Measurements from ENCODE around the gene OSBPL6. TPM values are rescaled to one million over a fixed set of nuclear protein-coding genes. Genes with fewer than 3 reads are reported as not detected.

Gene OSBPL6
- total RNA-seq, 1 experiment from 2014 or later, result 4.6 TPM

DNA sequence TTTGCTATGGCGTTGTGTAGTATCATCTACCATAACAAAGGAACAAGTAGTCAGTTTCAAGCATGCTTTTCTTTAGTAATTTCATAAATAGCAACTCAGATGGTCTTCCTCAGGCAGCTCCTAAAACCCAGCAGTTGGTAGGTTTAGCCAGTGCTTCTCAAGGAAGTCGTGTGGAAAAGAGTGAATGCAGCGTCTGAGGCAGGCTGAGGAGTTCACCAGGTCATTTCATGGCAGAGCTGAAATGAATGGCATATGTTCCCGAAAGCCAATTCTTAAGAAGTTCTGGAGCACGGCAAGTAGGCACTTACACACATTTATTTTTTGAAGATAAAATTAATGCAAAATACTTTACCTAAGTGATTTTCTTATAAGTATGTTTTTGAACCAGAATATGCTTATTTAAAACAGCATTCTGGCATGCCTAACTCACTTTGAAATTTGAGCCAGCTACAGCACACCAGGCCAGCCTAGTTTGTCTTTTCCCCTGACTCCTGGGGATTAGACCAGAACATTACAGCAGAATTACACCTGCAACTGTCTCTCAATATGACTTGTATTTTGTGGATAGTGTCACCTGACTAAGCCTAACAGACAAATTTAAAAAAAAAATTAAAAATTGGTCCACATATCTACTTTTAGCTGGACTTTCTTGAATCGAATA lies 62.2 kb downstream of the OSBPL6 start:
- no peak overlapping the region for H2BK120ac ChIP-seq (ENCODE audit: low read depth, low read length, poor library complexity, severe bottlenecking)
- no peaks in the 10 kb centered on the region for H3K27me3 ChIP-seq (ENCODE audit: insufficient read depth, low read length)
- no peak overlapping the region; a peak in 1 of 7 replicates for H3K27ac Mint-ChIP-seq
- H4K5ac ChIP-seq (ENCODE audit: insufficient read length, low read depth, low read length), result no peak overlapping the region
- no peak for DNase-seq
- no peak overlapping the region for H3K23ac ChIP-seq (ENCODE audit: insufficient read length, low read depth, low read length)
- no peaks in the 10 kb centered on the region for H3K36me3 Mint-ChIP-seq (ENCODE audit: insufficient read depth in 1 of 3, low read depth in 3 of 3)
- no peak overlapping the region for H4K8ac ChIP-seq (replicated peaks; ENCODE audit: insufficient read length, low read depth, low read length)
- no peaks in the 10 kb centered on the region; the same call in 1 of the 2 replicates for H3K4me1 ChIP-seq (ENCODE audit: insufficient read depth, low read length)
- no peaks in the 10 kb centered on the region for H3K79me1 ChIP-seq (ENCODE audit: insufficient read depth, low read depth, low read length, poor library complexity, severe bottlenecking)
- no CpG with 5 or more reads among the region's 6 CpGs for WGBS (ENCODE audit: extremely low coverage, insufficient read length, low lambda C conversion rate)
- H2BK20ac ChIP-seq (ENCODE audit: low read depth, low read length, poor library complexity, severe bottlenecking), result no peak overlapping the region
- no peak overlapping the region for H4K91ac ChIP-seq (ENCODE audit: insufficient read length, low read depth, low read length)
- no peak overlapping the region for H2AFZ ChIP-seq (ENCODE audit: low read length)
- no peak overlapping the region for H3K56ac ChIP-seq (ENCODE audit: insufficient read length, low read depth, low read length)
- peaks cover 11 to 12% of the 10 kb centered on the region in 2 experiments for H3K4me1 Mint-ChIP-seq
- no peak overlapping the region for H3K4me2 ChIP-seq (ENCODE audit: insufficient read depth, insufficient read length, low read length)
- H2BK15ac ChIP-seq (ENCODE audit: low read depth, low read length), result no peak overlapping the region
- H3K79me2 ChIP-seq (ENCODE audit: insufficient read depth, low read length), result no peaks in the 10 kb centered on the region
- no peak overlapping the region for H3T11ph ChIP-seq (ENCODE audit: low read length)
- no peak overlapping the region for H2BK12ac ChIP-seq (ENCODE audit: insufficient read length, low read depth, low read length)
- no peak overlapping the region for H3K18ac ChIP-seq (ENCODE audit: insufficient read length, low read depth, low read length)
- no peaks in the 10 kb centered on the region for H3K9me3 Mint-ChIP-seq
- H2BK5ac ChIP-seq (ENCODE audit: insufficient read length, low read length), result no peak overlapping the region
- H3K4ac ChIP-seq (ENCODE audit: low read depth, low read length), result no peak overlapping the region
- no peaks in the 10 kb centered on the region for H4K20me1 ChIP-seq (ENCODE audit: control insufficient read depth, insufficient read depth, insufficient read length)
- no peaks in the 10 kb centered on the region for H3K23me2 ChIP-seq (ENCODE audit: insufficient read length, low read depth, low read length, poor library complexity, severe bottlenecking)
- H3K9ac ChIP-seq (ENCODE audit: extremely low read depth, insufficient read length, low read length), result no peak overlapping the region
- H3K27ac ChIP-seq (ENCODE audit: insufficient read length, low read depth, low read length), result no peak overlapping the region
- no peak overlapping the region for H3K14ac ChIP-seq (ENCODE audit: insufficient read depth, low read length)
- no peak overlapping the region for H3K4me3 Mint-ChIP-seq
- H3K9me3 ChIP-seq (ENCODE audit: control insufficient read depth, low read depth, low read length), result no peaks in the 10 kb centered on the region
- TF ChIP-seq, protein P1, sequence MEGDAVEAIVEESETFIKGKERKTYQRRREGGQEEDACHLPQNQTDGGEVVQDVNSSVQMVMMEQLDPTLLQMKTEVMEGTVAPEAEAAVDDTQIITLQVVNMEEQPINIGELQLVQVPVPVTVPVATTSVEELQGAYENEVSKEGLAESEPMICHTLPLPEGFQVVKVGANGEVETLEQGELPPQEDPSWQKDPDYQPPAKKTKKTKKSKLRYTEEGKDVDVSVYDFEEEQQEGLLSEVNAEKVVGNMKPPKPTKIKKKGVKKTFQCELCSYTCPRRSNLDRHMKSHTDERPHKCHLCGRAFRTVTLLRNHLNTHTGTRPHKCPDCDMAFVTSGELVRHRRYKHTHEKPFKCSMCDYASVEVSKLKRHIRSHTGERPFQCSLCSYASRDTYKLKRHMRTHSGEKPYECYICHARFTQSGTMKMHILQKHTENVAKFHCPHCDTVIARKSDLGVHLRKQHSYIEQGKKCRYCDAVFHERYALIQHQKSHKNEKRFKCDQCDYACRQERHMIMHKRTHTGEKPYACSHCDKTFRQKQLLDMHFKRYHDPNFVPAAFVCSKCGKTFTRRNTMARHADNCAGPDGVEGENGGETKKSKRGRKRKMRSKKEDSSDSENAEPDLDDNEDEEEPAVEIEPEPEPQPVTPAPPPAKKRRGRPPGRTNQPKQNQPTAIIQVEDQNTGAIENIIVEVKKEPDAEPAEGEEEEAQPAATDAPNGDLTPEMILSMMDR (conservative IDR thresholded peaks at IDR 0.05), result no peak
- H2AK5ac ChIP-seq (ENCODE audit: insufficient read length, low read length), result no peak overlapping the region
- no peaks in the 10 kb centered on the region for H3K27me3 Mint-ChIP-seq (ENCODE audit: low read depth)

All from H9 (cell line).